DMS 273 (cell line): ENCODE data around the gene FYN.

ENCODE experiments used
- DNase-seq: peaks from one replicate; lab custom pipeline; 2025; ENCODE audit not compliant: unreplicated experiment; lab: John Stamatoyannopoulos, UW

FYN gene

GRCh38 chr6:111854683-111855082 lies 18.6 kb downstream of the FYN start:
- no peak for DNase-seq

GRCh38 chr6:111852725-111853124 lies 20.5 kb downstream of the FYN start:
- no peak for DNase-seq

DNA sequence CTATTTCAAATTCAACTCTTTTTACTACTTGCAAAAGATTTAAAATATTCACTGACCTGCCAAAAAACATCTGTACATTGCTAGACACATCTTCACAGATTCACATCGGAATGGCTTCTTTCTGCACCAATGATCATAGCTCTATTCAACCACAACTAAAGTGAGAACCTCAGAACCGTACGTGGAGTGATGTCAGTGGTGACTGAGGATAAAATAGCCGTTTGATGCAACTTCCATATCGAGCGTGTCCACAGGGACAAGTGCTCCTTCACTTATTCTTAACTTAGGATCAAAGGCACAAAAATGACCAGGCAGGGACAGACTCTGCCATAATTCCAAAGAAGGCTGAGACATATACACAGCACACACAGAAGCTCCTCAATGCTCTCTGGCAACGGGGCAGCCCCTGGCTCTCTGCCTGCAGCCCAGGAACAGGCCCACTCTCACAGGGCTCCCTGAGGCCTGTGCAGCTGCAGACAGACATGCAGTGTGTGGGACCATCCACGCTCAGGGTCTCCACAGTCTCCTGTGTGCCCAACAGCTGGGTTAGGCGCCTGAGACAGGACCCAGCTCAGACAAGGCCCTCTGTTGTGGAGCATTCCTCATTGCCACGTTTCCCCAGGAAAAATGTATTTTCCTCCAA lies 22.8 kb downstream of the FYN start:
- no peak for DNase-seq

GRCh38 chr6:111849298-111849697 lies 24.0 kb downstream of the FYN start:
- DNase-seq: no peak

- peak; percentile 21 for DNase-seq
Measured at GRCh38 chr6:111848262-111848812, 24.9 kb downstream of the FYN start.

DNA sequence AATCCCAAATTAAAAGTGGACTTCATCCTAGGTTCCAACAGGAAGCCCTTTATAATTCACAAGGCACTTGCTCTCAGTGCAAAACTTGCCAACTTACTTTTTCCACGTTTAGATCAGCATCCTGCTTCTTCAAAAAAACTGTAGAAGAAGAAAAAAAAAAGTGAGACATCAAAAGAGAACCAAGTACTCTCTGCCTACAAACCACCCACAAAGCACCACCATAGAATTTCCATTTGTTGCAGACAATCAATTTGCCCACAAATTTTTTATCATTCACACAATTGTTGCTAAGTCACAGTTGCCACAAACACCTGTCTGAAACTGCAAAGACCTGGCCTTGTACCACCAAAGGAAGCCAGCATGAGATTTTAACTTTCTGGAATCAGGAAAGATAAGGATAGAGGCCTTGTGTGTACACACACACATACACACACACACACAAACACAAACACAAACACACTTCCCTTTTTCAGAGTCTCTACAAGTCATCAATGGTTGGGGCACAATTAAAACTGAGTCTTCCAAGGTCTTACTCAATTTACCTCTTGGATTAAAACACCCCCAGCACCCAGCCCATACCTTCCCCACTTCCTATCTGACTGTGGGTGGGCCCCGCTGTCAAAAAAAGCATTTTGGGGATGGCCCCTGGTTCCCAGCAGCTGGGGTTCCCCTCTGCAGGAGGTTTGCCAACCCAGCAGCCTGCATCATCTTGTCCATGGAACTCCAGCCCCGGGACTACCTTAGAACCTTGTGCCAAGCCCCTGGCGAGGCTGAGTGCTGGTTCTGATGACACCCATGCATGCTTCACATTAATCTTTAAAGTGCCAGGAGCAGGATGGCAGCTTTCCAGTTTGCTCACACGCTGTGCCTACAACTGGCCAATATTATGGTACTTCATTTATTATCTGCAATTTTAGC lies 26.5 kb downstream of the FYN start:
- DNase-seq: peak; percentile 75

GRCh38 chr6:111846066-111846465 lies 27.2 kb downstream of the FYN start:
- DNase-seq: peak; percentile 75

DNA sequence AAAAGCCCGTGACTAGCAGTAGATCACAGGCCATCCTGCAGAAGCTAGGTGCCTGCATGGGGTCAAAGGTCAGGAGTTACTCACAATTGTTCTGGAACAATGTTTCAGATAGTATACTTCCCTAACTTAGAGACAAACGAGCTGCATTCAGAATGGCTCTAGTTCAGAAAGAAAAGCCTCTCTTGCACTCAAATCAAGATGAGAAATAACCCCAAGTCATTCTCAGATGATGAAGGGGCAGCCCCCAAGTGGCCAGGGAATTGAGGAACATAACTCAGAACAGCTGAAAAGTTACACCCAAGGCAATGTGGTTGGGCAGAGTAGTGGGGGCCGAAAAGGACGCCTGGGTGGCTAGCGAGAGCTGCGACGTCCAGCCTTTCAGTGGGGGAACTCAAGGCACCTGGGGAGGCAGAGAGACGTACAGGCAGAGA lies 27.8 kb downstream of the FYN start:
- DNase-seq: no peak

DNA sequence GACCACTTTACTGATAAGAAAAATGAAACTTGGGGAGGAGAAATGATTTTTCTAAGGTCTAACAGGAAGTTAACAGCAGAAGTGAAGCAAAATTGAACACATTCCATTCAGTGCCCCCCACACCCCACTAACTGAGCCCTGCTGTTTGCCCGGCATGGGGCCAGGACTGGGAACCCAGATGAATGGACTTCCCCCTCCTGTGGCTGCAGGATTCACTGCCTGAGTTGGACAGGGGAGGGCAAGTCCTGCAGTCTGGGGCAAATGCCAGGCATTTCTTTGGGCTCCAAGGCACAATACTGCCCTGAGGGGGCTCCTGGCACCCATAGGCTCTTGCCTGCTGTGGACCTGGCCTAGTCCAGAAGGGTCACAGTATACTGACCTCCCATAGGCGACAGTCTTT lies 28.3 kb downstream of the FYN start:
- peak; percentile 19 for DNase-seq

- DNase-seq: no peak
Measured at GRCh38 chr6:111844376-111844775, 28.9 kb downstream of the FYN start.

GRCh38 chr6:111843347-111844147 lies 29.7 kb downstream of the FYN start:
- no peak for DNase-seq

- DNase-seq: no peak
Measured at GRCh38 chr6:111842891-111843290, 30.4 kb downstream of the FYN start.

DNA sequence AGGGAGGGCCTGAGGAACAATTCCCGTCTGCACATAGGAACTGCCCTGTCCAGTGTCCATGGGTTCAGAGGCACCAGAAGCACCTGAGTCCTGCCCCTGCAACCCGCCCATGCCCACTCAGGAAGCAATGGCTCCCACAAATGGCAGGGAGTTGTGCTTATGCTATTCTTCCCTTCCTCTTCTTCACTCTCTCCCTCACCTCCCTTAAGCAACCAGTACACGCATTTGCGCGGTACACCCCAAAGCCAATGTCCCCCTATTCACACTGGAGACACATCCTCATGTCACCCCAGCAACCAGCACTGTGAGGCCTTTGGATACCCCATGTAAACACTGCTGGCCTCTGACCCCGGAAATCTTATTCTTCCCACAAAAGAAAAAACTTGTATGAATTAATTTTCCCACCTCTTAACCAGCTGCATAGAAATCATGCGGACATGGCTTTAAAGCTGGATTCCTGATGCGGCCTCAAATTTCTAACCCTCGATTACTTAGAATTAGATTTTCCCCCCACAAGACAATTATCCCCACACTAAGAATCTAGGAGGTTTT lies 30.9 kb downstream of the FYN start:
- no peak for DNase-seq

DNA sequence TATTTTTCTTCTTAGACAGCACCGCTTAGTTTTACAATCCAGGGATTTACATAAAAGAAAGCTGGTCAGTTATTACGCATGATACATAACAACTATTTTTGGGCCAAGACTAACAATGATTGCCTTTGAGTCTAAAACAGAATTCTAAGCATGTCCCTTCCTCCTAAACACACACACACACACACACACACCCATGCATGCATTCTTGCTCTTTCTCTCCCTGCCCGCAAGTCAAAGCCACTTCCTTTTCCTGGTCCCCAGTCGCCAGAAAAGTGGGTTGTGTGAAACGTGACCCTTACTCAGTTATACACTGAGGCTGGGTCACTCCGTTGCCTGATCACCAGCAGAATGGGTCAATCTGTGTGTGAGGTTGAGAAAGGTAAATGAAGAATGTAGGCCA lies 31.4 kb downstream of the FYN start:
- DNase-seq: no peak

GRCh38 chr6:111840803-111841202 lies 32.4 kb downstream of the FYN start:
- no peak for DNase-seq

DNA sequence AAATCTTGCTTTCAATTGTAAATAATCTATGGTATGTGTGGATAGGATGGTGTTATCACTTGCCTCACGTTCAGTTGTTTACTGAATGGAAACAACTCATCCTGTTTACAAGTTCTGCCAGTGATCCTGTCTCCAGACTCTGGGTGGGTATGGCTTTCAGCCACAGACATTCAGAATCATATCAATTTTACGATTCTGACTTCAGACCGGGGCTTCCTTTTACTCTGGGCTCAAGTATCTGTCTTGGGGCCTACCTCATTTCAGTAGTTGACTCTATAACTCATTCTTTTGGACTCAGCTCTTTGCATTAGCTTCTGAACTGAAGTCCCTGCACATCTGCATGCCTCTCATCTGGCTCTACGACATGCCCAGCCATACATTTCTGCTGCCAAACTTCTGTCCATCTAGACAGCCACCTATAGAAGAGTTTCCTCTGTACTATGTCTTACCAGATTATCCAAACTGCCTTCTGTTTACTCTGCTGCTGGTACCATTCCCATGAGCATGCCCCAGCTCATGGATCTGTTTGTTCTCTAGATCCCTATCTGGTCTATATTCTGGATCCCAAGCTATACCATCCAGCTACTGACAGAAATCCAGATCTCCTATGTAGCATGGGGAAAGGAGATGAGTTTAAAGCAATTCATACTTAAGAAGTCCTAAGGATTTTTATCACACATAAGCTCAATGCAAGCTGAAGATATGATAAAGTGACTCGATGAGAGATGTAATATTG lies 34.3 kb downstream of the FYN start:
- no peak for DNase-seq

DNA sequence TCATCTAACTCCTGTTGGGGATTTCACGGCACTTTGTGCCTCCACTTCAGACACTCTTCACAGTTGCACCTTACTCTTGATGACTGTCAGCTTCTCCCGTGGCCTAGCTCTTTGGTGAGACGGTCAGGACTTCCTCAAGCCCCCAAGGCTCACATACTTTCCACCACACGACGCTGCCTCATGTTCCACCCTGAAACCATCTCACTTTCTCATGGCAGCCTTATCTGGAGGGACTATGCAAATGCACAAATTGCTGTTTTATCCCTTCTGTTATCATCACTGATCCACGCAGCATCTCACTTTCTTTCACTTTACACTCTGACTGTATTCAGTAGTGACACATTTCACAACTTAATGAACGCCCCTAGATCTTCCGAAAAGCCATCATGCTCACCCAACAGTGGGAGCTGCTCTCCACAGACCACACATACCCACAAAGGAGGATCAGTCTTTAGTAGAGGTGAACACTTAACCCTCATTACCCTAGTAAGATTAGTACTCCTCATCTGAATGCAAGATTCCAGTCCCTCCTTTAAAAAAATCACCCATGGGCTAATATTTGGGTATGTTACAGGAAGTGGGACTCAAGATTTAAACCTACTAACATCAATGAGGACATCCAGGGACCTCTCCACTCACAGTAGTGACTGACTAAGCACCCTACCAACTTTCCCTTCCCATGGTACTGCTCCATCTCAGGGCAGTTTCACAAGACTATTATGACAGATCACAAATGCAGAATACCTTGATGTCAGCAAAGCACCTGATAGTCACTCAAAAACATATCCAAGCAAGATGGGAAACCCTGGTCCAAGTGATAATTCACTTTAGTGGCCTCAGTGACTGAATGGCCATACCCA lies 35.4 kb downstream of the FYN start:
- DNase-seq: no peak

DNA sequence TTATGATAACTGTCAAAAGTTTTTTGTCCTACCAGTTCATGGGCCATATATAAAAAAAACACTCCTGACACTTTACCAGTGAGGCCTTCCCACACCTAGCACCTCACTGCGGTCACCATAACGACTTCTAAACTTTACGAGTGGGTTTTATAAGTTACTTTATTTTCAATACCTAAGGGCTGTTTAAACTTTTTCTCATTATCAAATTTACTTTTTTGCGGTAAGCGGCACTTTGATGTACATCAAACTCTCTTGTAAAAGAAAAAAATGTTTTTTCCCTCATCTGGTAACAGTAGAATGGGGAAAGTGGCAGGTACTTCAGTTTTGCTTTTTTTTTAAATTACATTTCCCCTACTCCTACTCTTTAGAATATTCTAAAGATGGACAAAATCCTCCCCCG lies 36.2 kb downstream of the FYN start:
- no peak for DNase-seq

DNA sequence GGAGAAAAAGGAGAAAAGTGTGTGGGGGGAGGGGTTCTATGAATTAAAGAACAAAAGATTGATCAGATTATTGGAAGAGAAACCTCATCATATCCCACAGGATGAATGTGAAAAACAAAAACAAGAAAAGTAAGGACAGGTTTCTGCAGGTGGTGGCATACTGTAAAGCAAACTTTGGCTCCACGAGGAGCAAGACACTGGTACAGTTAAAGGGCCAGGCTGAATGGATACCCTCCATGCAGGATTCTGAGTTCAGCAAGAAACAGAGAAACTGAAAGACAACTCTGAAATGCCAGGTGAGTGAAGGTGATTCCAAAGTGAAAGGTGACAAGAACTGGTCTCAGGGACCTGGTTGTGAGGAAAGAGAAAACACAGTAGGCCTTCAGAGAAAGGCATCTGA lies 37.4 kb downstream of the FYN start:
- DNase-seq: no peak
